ENCODE data around the gene PSAP. TPM values are rescaled to one million over a fixed set of nuclear protein-coding genes. Genes with fewer than 3 reads are reported as not detected.

The PSAP gene
- total RNA-seq, 2 donors from 2014 or later, result 488 to 516 TPM

DNA sequence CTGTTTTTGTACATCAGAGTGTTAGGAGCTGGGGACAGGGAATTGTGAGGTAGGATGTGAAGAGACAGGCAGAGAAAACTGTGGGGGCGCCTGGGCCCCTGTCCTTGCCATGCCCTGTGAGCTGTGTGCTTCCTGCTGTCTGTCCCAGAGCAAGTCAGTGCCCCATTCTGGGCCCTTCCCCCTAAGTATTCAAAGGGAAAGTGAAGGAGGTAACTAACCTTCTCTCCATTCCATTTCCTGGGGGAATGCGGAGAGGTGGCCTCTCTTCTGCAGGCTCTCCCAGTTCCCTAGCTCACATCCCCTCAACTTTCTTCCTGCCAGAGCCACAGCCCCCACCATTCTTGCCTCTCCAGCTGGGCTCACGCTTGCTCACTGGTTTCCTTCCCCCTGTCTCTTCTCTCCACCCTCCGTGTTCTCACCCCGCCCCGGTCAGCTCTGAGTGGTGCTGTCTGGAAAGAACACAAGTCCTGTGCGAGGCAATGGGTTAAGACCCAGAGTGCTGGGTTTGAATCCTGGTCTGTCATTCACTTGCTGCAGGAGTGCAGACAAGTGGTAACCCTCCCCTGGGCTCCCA lies 68.0 kb downstream of the PSAP start:
- WGBS, 2 donors, result 51 to 63% methylated on average over 6 to 7 of the region's 7 CpGs
- Histone ChIP-seq H3K4me1 (no peaks in the 10 kb centered on the region), H3K27ac (no peak overlapping the region), H3K9me3 (no peaks in the 10 kb centered on the region), H3K36me3 (replicated peaks in 1 of 2; ENCODE audit: insufficient read depth in 1 of 2, low read depth in 2 of 2) (no peaks in the 10 kb centered on the region), H3K27me3 (no peaks in the 10 kb centered on the region), H3K4me3 (no peak overlapping the region)
- no peak for TF ChIP-seq POLR2A (IDR thresholded peaks at IDR 0.05)
- TF ChIP-seq CTCF (IDR thresholded peaks at IDR 0.05), result no peak
- ATAC-seq (no peak), DNase-seq (no peak)
- intact Hi-C loops (cut with DNase I), result loop anchor here (10.0 kb wide), 1 partner anchor 448 kb away; no protein-coding TSS in a partner anchor

DNA sequence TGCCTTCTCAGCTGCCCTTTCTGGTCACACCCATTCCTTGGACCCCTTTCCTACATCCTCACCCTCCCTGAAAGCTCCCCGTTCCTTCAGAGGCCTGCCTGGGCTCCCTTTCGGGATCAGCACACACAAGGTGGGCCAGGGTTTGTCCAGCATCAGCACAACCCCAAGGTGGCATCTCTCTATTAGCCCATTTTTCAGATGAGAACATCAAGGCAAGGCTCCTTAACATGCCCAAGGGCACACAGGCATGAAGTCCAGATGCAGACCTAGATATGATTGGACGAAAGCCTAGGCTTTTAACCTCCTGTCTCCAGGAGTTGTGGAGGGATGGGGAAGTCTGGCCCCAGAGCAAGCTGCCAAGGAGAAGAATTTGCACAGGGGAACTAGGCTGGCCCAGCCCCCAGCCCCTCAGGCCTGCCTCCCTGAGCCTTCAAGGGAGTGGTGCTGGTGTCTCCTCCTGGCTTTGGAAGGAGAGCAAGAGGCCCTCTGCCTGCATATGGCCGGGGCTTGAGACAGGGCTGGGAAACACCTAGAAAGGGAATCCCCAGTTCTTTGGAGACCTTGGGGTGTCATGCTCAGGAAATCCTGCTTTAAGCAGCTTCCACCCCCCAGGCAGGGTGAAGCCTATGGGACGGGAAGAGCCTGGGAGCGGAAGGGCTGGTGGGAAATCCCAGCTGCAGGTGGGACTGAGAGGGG lies 68.7 kb downstream of the PSAP start:
- H3K9me3 ChIP-seq, result no peaks in the 10 kb centered on the region
- intact Hi-C loops (cut with DNase I), result loop anchor here (10.0 kb wide), 1 partner anchor 448 kb away; no protein-coding TSS in a partner anchor
- DNase-seq (no peak), ATAC-seq (no peak)
- H3K36me3 ChIP-seq (replicated peaks in 1 of 2; ENCODE audit: insufficient read depth in 1 of 2, low read depth in 2 of 2), result no peaks in the 10 kb centered on the region
- no peaks in the 10 kb centered on the region for H3K4me1 ChIP-seq
- H3K4me3 ChIP-seq, result no peak overlapping the region
- no peak overlapping the region for H3K27ac ChIP-seq
- WGBS, 2 donors, result 60 to 67% methylated on average over 5 to 6 of the region's 6 CpGs
- TF ChIP-seq CTCF (IDR thresholded peaks at IDR 0.05) (no peak), POLR2A (IDR thresholded peaks at IDR 0.05) (no peak)
- no peaks in the 10 kb centered on the region for H3K27me3 ChIP-seq

- ATAC-seq, result no peak
- intact Hi-C loops (cut with DNase I), result loop anchor here (10.0 kb wide), 1 partner anchor 446 kb away; no protein-coding TSS in a partner anchor
- TF ChIP-seq CTCF (IDR thresholded peaks at IDR 0.05) (no peak), POLR2A (IDR thresholded peaks at IDR 0.05) (no peak)
- no peaks in the 10 kb centered on the region for H3K27me3 ChIP-seq
- DNase-seq, result no peak
- no peaks in the 10 kb centered on the region for H3K36me3 ChIP-seq (replicated peaks in 1 of 2; ENCODE audit: insufficient read depth in 1 of 2, low read depth in 2 of 2)
- WGBS, 2 donors, result 80 to 82% methylated on average over 9 of the region's 9 CpGs
- no peaks in the 10 kb centered on the region for H3K4me1 ChIP-seq
- H3K9me3 ChIP-seq, result no peaks in the 10 kb centered on the region
- no peak overlapping the region for H3K4me3 ChIP-seq
- no peak overlapping the region for H3K27ac ChIP-seq
Observed at GRCh38 chr10:71780719-71781118, 70.3 kb downstream of the PSAP start.

GRCh38 chr10:71780156-71780555 lies 70.9 kb downstream of the PSAP start:
- H3K9me3 ChIP-seq, result no peaks in the 10 kb centered on the region
- intact Hi-C loops (cut with DNase I), result loop anchor here (10.0 kb wide), 1 partner anchor 445 kb away; no protein-coding TSS in a partner anchor
- H3K27me3 ChIP-seq, result no peaks in the 10 kb centered on the region
- WGBS, 2 donors, result 78 to 83% methylated on average over 7 of the region's 7 CpGs
- DNase-seq (no peak), ATAC-seq (no peak)
- H3K36me3 ChIP-seq (replicated peaks in 1 of 2; ENCODE audit: insufficient read depth in 1 of 2, low read depth in 2 of 2), result no peaks in the 10 kb centered on the region
- no peaks in the 10 kb centered on the region for H3K4me1 ChIP-seq
- TF ChIP-seq POLR2A (IDR thresholded peaks at IDR 0.05), result no peak
- no peak for TF ChIP-seq CTCF (IDR thresholded peaks at IDR 0.05)
- H3K27ac ChIP-seq, result no peak overlapping the region
- no peak overlapping the region for H3K4me3 ChIP-seq

Measured in body of pancreas (tissue), 4 donors.